GM10266 (cell line): ENCODE measurements around the gene FARP2.
"Not testable (repeated sequence)": the region's sequence is repeated elsewhere in the genome, so short reads cannot be mapped to it uniquely, and the experiment has no call there.

Experiments used
- DNase-seq: peaks from one replicate; pipeline ENCODE4 v3.0.0; 2012; ENCODE audit errors: extremely low spot score
- TF ChIP-seq, protein P1 (sequence below): IDR thresholded peaks from 2 replicates; pipeline ENCODE4 v1.5.1; 2012; ENCODE audit warnings: mild to moderate bottlenecking, low read depth; ENCODE audit not compliant: control insufficient read depth, insufficient read depth; ENCODE audit errors: missing control alignments

FARP2 gene

DNA sequence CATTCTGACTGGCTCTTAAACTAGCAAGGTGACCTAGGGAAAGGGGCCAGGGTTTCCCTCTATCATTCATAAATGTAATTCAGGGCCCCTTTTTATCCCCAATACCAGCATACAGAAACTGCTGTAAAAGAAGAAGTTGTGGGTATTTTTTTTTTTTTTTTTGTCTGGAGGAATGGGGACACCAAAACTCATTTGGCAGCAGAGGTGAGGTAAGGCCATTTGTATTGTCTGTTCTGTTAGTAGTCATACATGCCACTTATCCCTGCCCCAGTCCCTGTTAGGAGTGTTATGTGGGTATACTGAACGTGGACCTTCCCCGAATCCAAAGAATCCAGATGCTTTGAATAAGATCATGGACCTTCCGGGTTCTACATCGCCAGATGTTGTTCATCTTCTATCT lies 38.7 kb upstream of the FARP2 start:
- DNase-seq = no peak

GRCh38 chr2:241318830-241319229 lies 37.3 kb upstream of the FARP2 start:
- DNase-seq = not testable (repeated sequence)

More for the DNA sequence above, 38.7 kb upstream of the FARP2 start:
- TF ChIP-seq, protein P1, sequence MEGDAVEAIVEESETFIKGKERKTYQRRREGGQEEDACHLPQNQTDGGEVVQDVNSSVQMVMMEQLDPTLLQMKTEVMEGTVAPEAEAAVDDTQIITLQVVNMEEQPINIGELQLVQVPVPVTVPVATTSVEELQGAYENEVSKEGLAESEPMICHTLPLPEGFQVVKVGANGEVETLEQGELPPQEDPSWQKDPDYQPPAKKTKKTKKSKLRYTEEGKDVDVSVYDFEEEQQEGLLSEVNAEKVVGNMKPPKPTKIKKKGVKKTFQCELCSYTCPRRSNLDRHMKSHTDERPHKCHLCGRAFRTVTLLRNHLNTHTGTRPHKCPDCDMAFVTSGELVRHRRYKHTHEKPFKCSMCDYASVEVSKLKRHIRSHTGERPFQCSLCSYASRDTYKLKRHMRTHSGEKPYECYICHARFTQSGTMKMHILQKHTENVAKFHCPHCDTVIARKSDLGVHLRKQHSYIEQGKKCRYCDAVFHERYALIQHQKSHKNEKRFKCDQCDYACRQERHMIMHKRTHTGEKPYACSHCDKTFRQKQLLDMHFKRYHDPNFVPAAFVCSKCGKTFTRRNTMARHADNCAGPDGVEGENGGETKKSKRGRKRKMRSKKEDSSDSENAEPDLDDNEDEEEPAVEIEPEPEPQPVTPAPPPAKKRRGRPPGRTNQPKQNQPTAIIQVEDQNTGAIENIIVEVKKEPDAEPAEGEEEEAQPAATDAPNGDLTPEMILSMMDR = no peak

DNA sequence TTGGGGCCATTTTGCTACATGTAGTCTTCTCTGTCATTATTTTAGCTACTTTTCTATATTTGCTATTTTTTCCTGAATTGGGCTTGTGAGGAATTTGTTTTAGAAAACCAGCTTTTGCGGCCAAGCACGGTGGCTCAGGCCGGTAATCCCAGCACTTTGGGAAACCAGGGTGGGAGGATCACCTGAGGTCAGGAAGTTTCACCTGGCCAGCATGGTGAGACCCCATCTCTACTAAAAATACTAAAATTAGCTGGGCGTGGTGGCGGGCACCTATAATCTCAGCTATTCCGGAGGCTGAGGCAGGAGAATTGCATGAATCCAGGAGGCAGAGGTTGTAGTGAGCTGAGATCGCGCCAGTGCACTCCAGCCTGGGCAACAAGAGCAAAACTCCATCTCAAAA lies 35.7 kb upstream of the FARP2 start:
- no peak for DNase-seq
- TF ChIP-seq, protein P1 = no peak

GRCh38 chr2:241321033-241321432 lies 35.1 kb upstream of the FARP2 start:
- no peak for DNase-seq
- TF ChIP-seq, protein P1 = no peak

- no peak for DNase-seq
- TF ChIP-seq, protein P1 = no peak
Observed at GRCh38 chr2:241321886-241322285, 34.2 kb upstream of the FARP2 start.

DNA sequence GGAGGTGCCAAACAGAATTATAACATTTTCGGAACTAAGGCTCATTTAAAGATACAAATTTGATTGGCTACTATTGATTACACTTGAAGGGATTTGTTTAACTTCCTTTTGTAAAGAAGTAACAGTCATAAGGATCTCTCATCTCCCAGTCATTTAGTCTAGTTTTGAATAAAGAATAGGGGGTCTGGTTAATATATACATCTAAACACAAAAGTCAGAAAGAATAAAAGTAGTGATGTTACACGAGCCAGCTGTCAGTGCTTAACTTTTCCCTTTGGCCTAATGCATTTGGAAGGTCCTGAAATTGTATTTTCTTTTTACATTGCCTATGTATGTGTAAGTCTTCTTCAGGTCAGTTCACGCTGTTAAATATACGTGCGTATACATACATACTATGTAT lies 32.3 kb upstream of the FARP2 start:
- DNase-seq = no peak
- TF ChIP-seq, protein P1 = no peak

DNA sequence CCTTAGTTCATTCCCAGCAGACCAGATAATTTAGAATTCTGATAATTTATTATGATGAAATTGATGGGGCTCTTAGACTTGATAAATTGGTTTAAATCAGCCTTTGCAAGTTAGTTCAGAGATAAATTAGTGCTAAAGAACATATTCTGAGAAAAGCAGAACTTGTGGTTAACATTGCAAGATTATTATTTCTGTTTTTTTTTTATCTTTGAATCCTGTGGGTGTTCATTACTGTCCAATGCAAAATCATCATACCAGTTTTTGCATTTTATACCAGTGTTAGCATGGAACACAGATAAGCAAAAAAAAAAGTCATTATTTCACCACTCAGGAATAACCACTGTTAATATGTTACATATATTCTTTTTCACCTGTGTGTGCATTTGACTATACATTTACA lies 31.3 kb upstream of the FARP2 start:
- no peak for DNase-seq
- TF ChIP-seq, protein P1 = no peak

DNA sequence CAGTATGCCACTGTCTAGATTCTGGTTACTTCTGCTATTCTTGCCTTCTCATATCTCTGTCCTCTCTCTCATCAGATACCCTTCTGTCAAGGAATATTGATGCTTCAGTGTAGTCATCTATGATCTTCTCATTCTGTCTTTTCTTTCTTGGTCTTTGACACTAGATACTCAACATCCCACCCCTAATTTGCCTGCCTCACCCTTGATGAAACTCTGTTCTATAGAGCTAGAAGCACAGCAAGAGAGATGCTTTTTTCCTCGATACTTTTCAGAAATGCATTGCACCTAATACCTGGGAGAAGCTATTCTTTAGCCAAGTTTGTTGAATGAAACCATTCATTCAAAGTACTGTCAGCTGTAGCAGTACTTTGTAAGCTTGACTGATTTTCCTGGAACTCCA lies 30.8 kb upstream of the FARP2 start:
- TF ChIP-seq, protein P1 = no peak

More for the DNA sequence above, 30.8 kb upstream of the FARP2 start:
- DNase-seq = no peak
